HFF-Myc (cell line): Measurements from ENCODE around the gene WDR72.

Source experiments
- DNase-seq: peaks from one replicate; pipeline ENCODE4 v3.0.0-alpha.2; 2011; ENCODE audit warnings: low read depth; ENCODE audit errors: extremely low read depth
- H3K4me3 ChIP-seq: replicated peaks from 2 replicates; pipeline ENCODE4 v1.5.1; 2011; ENCODE audit warnings: low read depth, mild to moderate bottlenecking, control low read depth, low read length
- CTCF ChIP-seq: IDR thresholded peaks from 2 replicates; pipeline ENCODE4 v1.5.1; 2012; ENCODE audit warnings: mild to moderate bottlenecking, low read depth, low read length, control low read depth; ENCODE audit errors: missing control alignments

WDR72 gene

DNA sequence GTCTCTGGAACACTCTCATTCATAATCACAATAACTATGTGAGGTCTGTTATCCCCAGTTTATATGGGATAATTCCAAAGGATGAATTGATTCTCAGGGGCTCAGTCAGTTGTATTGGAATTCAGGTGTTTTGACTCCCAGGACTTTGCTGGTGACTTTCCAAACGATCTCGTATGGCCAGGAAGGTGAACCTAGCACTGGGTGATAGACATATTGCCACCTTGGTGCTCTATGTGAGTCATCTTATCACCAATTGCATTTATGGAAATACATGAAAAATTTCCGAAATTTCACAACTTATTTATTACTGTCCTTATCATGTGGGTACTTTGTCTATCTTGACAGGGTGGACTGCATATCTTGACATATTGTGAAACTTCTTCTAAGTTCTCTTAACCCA is 287.3 kb downstream of the WDR72 start:
- H3K4me3 ChIP-seq: no peak overlapping the region
- no peak for TF ChIP-seq CTCF
- DNase-seq: no peak

DNA sequence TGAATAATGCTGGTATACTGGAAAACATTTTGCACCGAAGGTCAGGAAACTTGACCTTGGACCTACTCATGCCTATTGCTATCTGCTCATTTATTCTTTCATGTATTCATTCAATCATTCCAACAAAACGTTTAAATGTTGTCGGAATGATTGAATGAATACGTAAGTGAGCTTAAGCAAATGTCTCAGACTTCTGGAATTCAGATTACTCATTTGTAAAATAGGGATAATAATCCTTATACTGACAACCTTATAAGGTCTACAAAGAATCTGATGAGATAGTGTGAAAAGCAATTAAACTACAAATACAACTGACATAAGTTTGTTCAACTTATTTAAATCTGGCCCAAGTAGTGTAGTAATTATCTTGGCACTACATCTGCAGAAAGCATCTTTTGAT is 288.7 kb downstream of the WDR72 start:
- H3K4me3 ChIP-seq: no peak overlapping the region
- DNase-seq: no peak
- TF ChIP-seq CTCF: no peak

DNA sequence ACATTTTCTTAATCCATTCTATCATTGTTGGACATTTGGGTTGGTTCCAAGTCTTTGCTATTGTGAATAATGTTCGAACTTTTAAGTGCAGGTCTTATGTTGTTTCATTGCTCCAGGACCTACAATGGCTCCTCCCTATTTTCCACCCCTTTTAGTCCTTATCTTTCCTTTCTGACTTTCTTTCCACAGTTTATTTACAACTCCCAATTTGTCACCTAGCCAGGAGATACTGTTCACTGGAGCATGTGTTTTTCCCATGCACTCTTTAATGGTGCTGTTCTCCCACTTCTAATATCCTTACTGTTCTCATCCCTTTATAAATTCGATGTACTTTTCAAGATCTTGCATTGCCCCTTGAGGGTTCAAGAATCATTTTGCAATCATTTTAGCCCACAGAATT is 290.0 kb downstream of the WDR72 start:
- TF ChIP-seq CTCF: no peak
- no peak overlapping the region for H3K4me3 ChIP-seq
- no peak for DNase-seq
